H1 (cell line): ENCODE measurements around the gene KCNA1. TPM values are rescaled to one million over a fixed set of nuclear protein-coding genes. Genes with fewer than 3 reads are reported as not detected.

Experiments
- BCL11A ChIP-seq, 2 experiments: IDR thresholded peaks; one replicate each; pipeline ENCODE4 v1.6.1; 2011; ENCODE audit warnings: low read depth in 2 of 2, low read length in 2 of 2, mild to moderate bottlenecking in 2 of 2
- CTBP2 ChIP-seq: IDR thresholded peaks from 2 replicates; pipeline ENCODE4 v1.7.0; 2011; ENCODE audit warnings: borderline replicate concordance, mild to moderate bottlenecking, moderate library complexity, mixed read lengths, low read length; ENCODE audit not compliant: insufficient read depth, insufficient read length
- EP300 ChIP-seq, 2 experiments: IDR thresholded peaks; 1 replicate in 1 of 2; 2 replicates in 1 of 2; pipeline ENCODE4 v1.6.1; 2011 to 2012; ENCODE audit warnings: low read depth in 2 of 2, low read length in 2 of 2, mild to moderate bottlenecking in 2 of 2, borderline replicate concordance in 1 of 2, inconsistent platforms in 1 of 2, moderate library complexity in 1 of 2
- RAD21 ChIP-seq, 2 experiments: IDR thresholded peaks in 1 of 2; conservative IDR thresholded peaks in 1 of 2; 2 replicates each; pipeline ENCODE4 v1.6.1; 2011; ENCODE audit warnings: low read depth in 2 of 2, low read length in 2 of 2, improper control_type of control experiment in 1 of 2, inconsistent platforms in 1 of 2, mild to moderate bottlenecking in 1 of 2, moderate library complexity in 1 of 2
- polyA plus RNA-seq, 7 experiments: library from polyadenylated mRNA; depleted of rRNA in 3 of 7; stranded (reverse) in 5 of 7; unstranded in 2 of 7; fragments of >200 nt in 5 of 7; fragments of 200-250 nt in 2 of 7; gene quantifications; 1 replicate in 5 of 7; 2 replicates in 1 of 7; 4 replicates in 1 of 7; pipeline versions ENCODE4 v1.2.1 to v1.2.3, GENCODE V29; 2011 to 2013; ENCODE audit warnings: missing spikeins in 2 of 7, mixed read lengths in 2 of 7
- total RNA-seq: library from RNA; stranded (reverse); fragmentation: NEBNext Ultra II Directional; extraction: Animal tissue kit (Norgen Biotek cat#: 25700); gene quantifications from 2 replicates; pipeline ENCODE4 v1.2.1, GENCODE V29; 2021
- TF ChIP-seq, protein P1 (sequence below): fragments of 300-600 bp; sonication (generic); IDR thresholded peaks from 2 replicates; pipeline ENCODE4 v1.7.1; 2012; ENCODE audit warnings: low read length, moderate library complexity, mild to moderate bottlenecking, inconsistent platforms; ENCODE audit not compliant: insufficient replicate concordance
- TF ChIP-seq, protein P2 (sequence below): IDR thresholded peaks from 2 replicates; pipeline ENCODE4 v1.6.1; 2011; ENCODE audit warnings: low read length, improper control_type of control experiment
- TF ChIP-seq, protein P3 (sequence below): IDR thresholded peaks from 2 replicates; pipeline ENCODE4 v1.6.1; 2011; ENCODE audit warnings: low read depth, mild to moderate bottlenecking, low read length; ENCODE audit not compliant: insufficient read depth

The KCNA1 gene
- total and polyA plus RNA-seq, 2 of the 8 experiments (the other 6 are each of a cell fraction or from before 2014, with no cell fraction given) = 0.23 to 0.30 TPM

DNA sequence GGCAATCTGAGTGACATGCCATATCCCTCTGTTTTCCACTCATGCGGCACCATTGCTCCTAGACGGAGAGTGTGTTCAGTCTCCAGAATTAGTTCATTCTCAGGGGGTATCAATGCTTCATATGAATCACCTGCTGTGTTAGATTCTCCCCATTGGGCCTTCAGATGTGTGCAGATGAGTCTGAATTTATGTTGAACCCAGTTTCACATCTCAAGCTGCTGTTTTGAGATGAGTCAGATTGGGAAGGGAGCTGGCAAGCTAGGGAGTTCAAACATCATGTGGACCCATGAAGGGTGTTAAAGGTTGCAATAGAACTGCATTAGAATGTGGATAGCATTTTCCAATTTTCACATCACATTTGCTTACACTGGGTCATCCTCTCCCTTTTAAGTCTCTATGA, 46.9 kb upstream of the KCNA1 start (continued):
- TF ChIP-seq, protein P1, sequence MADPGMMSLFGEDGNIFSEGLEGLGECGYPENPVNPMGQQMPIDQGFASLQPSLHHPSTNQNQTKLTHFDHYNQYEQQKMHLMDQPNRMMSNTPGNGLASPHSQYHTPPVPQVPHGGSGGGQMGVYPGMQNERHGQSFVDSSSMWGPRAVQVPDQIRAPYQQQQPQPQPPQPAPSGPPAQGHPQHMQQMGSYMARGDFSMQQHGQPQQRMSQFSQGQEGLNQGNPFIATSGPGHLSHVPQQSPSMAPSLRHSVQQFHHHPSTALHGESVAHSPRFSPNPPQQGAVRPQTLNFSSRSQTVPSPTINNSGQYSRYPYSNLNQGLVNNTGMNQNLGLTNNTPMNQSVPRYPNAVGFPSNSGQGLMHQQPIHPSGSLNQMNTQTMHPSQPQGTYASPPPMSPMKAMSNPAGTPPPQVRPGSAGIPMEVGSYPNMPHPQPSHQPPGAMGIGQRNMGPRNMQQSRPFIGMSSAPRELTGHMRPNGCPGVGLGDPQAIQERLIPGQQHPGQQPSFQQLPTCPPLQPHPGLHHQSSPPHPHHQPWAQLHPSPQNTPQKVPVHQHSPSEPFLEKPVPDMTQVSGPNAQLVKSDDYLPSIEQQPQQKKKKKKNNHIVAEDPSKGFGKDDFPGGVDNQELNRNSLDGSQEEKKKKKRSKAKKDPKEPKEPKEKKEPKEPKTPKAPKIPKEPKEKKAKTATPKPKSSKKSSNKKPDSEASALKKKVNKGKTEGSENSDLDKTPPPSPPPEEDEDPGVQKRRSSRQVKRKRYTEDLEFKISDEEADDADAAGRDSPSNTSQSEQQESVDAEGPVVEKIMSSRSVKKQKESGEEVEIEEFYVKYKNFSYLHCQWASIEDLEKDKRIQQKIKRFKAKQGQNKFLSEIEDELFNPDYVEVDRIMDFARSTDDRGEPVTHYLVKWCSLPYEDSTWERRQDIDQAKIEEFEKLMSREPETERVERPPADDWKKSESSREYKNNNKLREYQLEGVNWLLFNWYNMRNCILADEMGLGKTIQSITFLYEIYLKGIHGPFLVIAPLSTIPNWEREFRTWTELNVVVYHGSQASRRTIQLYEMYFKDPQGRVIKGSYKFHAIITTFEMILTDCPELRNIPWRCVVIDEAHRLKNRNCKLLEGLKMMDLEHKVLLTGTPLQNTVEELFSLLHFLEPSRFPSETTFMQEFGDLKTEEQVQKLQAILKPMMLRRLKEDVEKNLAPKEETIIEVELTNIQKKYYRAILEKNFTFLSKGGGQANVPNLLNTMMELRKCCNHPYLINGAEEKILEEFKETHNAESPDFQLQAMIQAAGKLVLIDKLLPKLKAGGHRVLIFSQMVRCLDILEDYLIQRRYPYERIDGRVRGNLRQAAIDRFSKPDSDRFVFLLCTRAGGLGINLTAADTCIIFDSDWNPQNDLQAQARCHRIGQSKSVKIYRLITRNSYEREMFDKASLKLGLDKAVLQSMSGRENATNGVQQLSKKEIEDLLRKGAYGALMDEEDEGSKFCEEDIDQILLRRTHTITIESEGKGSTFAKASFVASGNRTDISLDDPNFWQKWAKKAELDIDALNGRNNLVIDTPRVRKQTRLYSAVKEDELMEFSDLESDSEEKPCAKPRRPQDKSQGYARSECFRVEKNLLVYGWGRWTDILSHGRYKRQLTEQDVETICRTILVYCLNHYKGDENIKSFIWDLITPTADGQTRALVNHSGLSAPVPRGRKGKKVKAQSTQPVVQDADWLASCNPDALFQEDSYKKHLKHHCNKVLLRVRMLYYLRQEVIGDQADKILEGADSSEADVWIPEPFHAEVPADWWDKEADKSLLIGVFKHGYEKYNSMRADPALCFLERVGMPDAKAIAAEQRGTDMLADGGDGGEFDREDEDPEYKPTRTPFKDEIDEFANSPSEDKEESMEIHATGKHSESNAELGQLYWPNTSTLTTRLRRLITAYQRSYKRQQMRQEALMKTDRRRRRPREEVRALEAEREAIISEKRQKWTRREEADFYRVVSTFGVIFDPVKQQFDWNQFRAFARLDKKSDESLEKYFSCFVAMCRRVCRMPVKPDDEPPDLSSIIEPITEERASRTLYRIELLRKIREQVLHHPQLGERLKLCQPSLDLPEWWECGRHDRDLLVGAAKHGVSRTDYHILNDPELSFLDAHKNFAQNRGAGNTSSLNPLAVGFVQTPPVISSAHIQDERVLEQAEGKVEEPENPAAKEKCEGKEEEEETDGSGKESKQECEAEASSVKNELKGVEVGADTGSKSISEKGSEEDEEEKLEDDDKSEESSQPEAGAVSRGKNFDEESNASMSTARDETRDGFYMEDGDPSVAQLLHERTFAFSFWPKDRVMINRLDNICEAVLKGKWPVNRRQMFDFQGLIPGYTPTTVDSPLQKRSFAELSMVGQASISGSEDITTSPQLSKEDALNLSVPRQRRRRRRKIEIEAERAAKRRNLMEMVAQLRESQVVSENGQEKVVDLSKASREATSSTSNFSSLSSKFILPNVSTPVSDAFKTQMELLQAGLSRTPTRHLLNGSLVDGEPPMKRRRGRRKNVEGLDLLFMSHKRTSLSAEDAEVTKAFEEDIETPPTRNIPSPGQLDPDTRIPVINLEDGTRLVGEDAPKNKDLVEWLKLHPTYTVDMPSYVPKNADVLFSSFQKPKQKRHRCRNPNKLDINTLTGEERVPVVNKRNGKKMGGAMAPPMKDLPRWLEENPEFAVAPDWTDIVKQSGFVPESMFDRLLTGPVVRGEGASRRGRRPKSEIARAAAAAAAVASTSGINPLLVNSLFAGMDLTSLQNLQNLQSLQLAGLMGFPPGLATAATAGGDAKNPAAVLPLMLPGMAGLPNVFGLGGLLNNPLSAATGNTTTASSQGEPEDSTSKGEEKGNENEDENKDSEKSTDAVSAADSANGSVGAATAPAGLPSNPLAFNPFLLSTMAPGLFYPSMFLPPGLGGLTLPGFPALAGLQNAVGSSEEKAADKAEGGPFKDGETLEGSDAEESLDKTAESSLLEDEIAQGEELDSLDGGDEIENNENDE = no peak
- TF ChIP-seq RAD21 (IDR thresholded peaks at IDR 0.05 in 1 of 2, conservative IDR thresholded peaks at IDR 0.05 in 1 of 2; ENCODE audit: low read depth in 2 of 2, low read length in 2 of 2) = no peak
- TF ChIP-seq, protein P2, sequence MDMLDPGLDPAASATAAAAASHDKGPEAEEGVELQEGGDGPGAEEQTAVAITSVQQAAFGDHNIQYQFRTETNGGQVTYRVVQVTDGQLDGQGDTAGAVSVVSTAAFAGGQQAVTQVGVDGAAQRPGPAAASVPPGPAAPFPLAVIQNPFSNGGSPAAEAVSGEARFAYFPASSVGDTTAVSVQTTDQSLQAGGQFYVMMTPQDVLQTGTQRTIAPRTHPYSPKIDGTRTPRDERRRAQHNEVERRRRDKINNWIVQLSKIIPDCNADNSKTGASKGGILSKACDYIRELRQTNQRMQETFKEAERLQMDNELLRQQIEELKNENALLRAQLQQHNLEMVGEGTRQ = no peak
- no peak for TF ChIP-seq CTBP2
- no peak for TF ChIP-seq EP300 (IDR thresholded peaks at IDR 0.05; ENCODE audit: borderline replicate concordance in 1 of 2, low read depth in 2 of 2, low read length in 2 of 2)
- TF ChIP-seq, protein P3, sequence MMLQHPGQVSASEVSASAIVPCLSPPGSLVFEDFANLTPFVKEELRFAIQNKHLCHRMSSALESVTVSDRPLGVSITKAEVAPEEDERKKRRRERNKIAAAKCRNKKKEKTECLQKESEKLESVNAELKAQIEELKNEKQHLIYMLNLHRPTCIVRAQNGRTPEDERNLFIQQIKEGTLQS = no peak
- TF ChIP-seq BCL11A (IDR thresholded peaks at IDR 0.05; ENCODE audit: low read depth in 2 of 2, low read length in 2 of 2) = no peak
